ENCODE results near the gene PIM1. TPM values are rescaled to one million over a fixed set of nuclear protein-coding genes. Genes with fewer than 3 reads are reported as not detected.

PIM1 gene
- total and polyA plus RNA-seq, 9 of the 15 experiments (the other 6 are each of a cell fraction or from before 2014, with no cell fraction given): 19.0 to 789 (median 212) TPM

- POLR2A ChIA-PET: interaction anchor here (1.3 kb wide), 1 partner anchor 9 kb away, joined by 4 read pairs; no protein-coding TSS in a partner anchor
- TF ChIP-seq NFRKB (IDR thresholded peaks at IDR 0.05; ENCODE audit: low read depth) (no peak), CBFA2T3 (IDR thresholded peaks at IDR 0.05) (peak; percentile 5; the same call in 1 of the 2 replicates), CAMTA2 (CRISPR knock-in tag; conservative IDR thresholded peaks at IDR 0.05) (no peak)
- DNase-seq (ENCODE audit: extremely low read depth in 1 of 4, low spot score in 3 of 4) (no peak), FAIRE-seq (no peak), ATAC-seq (no peak)
- Histone ChIP-seq H3K9me1 (ENCODE audit: control insufficient read depth, insufficient read depth, low read length) (no peaks in the 10 kb centered on the region), H4K20me1 (replicated peaks; ENCODE audit: control insufficient read depth, insufficient read depth, low read length) (no peaks in the 10 kb centered on the region), H3K4me2 (ENCODE audit: insufficient read depth, low read length) (no peak overlapping the region), H3K79me2 (ENCODE audit: control insufficient read depth, insufficient read depth, low read length) (no peaks in the 10 kb centered on the region), H3K27me3 (ENCODE audit: control insufficient read depth in 2 of 2, insufficient read depth in 2 of 2, low read length in 2 of 2) (no peaks in the 10 kb centered on the region), H3K9ac (ENCODE audit: insufficient read depth in 1 of 2, low read depth in 2 of 2, low read length in 2 of 2) (no peak overlapping the region), H3K9me3 (replicated peaks; ENCODE audit: control insufficient read depth, insufficient read depth, low read depth, low read length) (no peaks in the 10 kb centered on the region), H3K4me3 (no peak overlapping the region), H3K27ac (ENCODE audit: extremely low read depth, low read depth, low read length) (no peak overlapping the region), H3K4me1 (replicated peaks in 1 of 2; ENCODE audit: control insufficient read depth in 2 of 2, insufficient read depth in 2 of 2, low read length in 2 of 2) (peaks cover 12 to 27% of the 10 kb centered on the region in 2 experiments), H3K36me3 (ENCODE audit: control insufficient read depth, insufficient read depth, low read length) (no peaks in the 10 kb centered on the region), H2AFZ (ENCODE audit: low read depth, low read length) (no peak overlapping the region)
- intact Hi-C loops (cut with micrococcal nuclease): no loop called here
- in situ Hi-C loops (cut with MboI): no loop called here
- CTCF ChIA-PET (ENCODE audit: low intra/inter-chr PET ratio): no interaction called here
- 51% methylated on average over 3 of the region's 3 CpGs for WGBS (ENCODE audit: insufficient coverage, low coverage, missing lambda C conversion rate)
- no TSS peak for BruUV-seq (replicated peaks)
Measured at GRCh38 chr6:37140145-37140544, 29.8 kb upstream of the PIM1 start.

GRCh38 chr6:37141281-37142049 is 28.5 kb upstream of the PIM1 start:
- no peak overlapping the region for H3K4me3 ChIP-seq
- BruUV-seq (replicated peaks): no TSS peak
- no peaks in the 10 kb centered on the region for H3K79me2 ChIP-seq (ENCODE audit: control insufficient read depth, insufficient read depth, low read length)
- ATAC-seq (no peak), FAIRE-seq (peak; percentile 42), DNase-seq (ENCODE audit: extremely low read depth in 1 of 4, low spot score in 3 of 4) (no peak)
- WGBS (ENCODE audit: insufficient coverage, low coverage, missing lambda C conversion rate): 54% methylated on average over 5 of the region's 5 CpGs
- H2AFZ ChIP-seq (ENCODE audit: low read depth, low read length): no peak overlapping the region
- no peaks in the 10 kb centered on the region for H4K20me1 ChIP-seq (replicated peaks; ENCODE audit: control insufficient read depth, insufficient read depth, low read length)
- H3K27ac ChIP-seq (ENCODE audit: extremely low read depth, low read depth, low read length): no peak overlapping the region
- H3K9me3 ChIP-seq (replicated peaks; ENCODE audit: control insufficient read depth, insufficient read depth, low read depth, low read length): no peaks in the 10 kb centered on the region
- TF ChIP-seq XRCC5 (IDR thresholded peaks at IDR 0.05; ENCODE audit: low read depth, low read length) (no peak), HOXB6 (CRISPR knock-in tag; IDR thresholded peaks at IDR 0.05; ENCODE audit: borderline replicate concordance) (no peak), FOXK1 (CRISPR knock-in tag; IDR thresholded peaks at IDR 0.05; ENCODE audit: borderline replicate concordance) (no peak), ZNF780A (CRISPR knock-in tag; IDR thresholded peaks at IDR 0.05) (no peak), CREB5 (CRISPR knock-in tag; IDR thresholded peaks at IDR 0.05) (no peak), PKNOX1 (IDR thresholded peaks at IDR 0.05) (no peak), ZNF408 (CRISPR knock-in tag; IDR thresholded peaks at IDR 0.05; ENCODE audit: low read depth) (no peak), RHOXF2B (CRISPR knock-in tag; conservative IDR thresholded peaks at IDR 0.05) (no peak), ZNF175 (CRISPR knock-in tag; IDR thresholded peaks at IDR 0.05; ENCODE audit: low read depth) (no peak), ARID1B (IDR thresholded peaks at IDR 0.05) (no peak), HCFC1 (IDR thresholded peaks at IDR 0.05; ENCODE audit: low read depth, low read length) (no peak), NCOA6 (IDR thresholded peaks at IDR 0.05) (no peak)
- H3K9ac ChIP-seq (ENCODE audit: insufficient read depth in 1 of 2, low read depth in 2 of 2, low read length in 2 of 2): no peak overlapping the region
- no peaks in the 10 kb centered on the region for H3K9me1 ChIP-seq (ENCODE audit: control insufficient read depth, insufficient read depth, low read length)
- no peak overlapping the region for H3K4me2 ChIP-seq (ENCODE audit: insufficient read depth, low read length)
- H3K27me3 ChIP-seq (ENCODE audit: control insufficient read depth in 2 of 2, insufficient read depth in 2 of 2, low read length in 2 of 2): no peaks in the 10 kb centered on the region
- ChIA-PET CTCF (ENCODE audit: low intra/inter-chr PET ratio) (no interaction called here), POLR2A (interaction anchor here (0.7 to 1.4 kb wide), 7 partner anchors 7 to 374 kb away, joined by 3 to 6 read pairs (median 4); no protein-coding TSS in a partner anchor)
- H3K36me3 ChIP-seq (ENCODE audit: control insufficient read depth, insufficient read depth, low read length): no peaks in the 10 kb centered on the region
- intact Hi-C loops (cut with micrococcal nuclease) (no loop called here), in situ Hi-C loops (cut with MboI) (no loop called here)
- H3K4me1 ChIP-seq (replicated peaks in 1 of 2; ENCODE audit: control insufficient read depth in 2 of 2, insufficient read depth in 2 of 2, low read length in 2 of 2): peaks cover 12 to 27% of the 10 kb centered on the region in 2 experiments
